Activated B cell treated with CpG ODN at 0.5 μM for 24 hours (primary cell): ENCODE measurements around the gene HINT3. TPM values are rescaled to one million over a fixed set of nuclear protein-coding genes. Genes with fewer than 3 reads are reported as not detected.

Source experiments
- ATAC-seq: fragments of 200-7000 bp; cut with Tn5 transposase; one replicate; pipeline ENCODE4 v1.10.0; 2021; ENCODE audit warnings: low read depth, mild to moderate bottlenecking, moderate library complexity
- CTCF ChIA-PET: fragments of 350-600 bp; sonication (Branson Sonifier 250); formaldehyde crosslinking; loops from one replicate; lab custom pipeline; 2021; ENCODE audit warnings: antibody characterized with exemption; lab: Charles Lee
- POLR2A ChIA-PET: fragments of 350-600 bp; sonication (Branson Sonifier 250); formaldehyde crosslinking; loops from one replicate; lab custom pipeline; 2021; ENCODE audit warnings: antibody characterized with exemption; lab: Charles Lee
- DNase-seq: peaks from one replicate; pipeline ENCODE4 v3.0.0; 2022
- H3K27ac Mint-ChIP-seq: one replicate; pipeline ENCODE4 v1.8.0; 2020; ENCODE audit warnings: mixed read lengths
- H3K27me3 Mint-ChIP-seq: one replicate; pipeline ENCODE4 v1.8.0; 2021; ENCODE audit warnings: mixed read lengths
- H3K36me3 Mint-ChIP-seq: one replicate; pipeline ENCODE4 v1.8.0; 2021; ENCODE audit warnings: low read depth, mixed read lengths
- H3K4me1 Mint-ChIP-seq: one replicate; pipeline ENCODE4 v1.8.0; 2021; ENCODE audit warnings: mixed read lengths
- H3K4me3 Mint-ChIP-seq: one replicate; pipeline ENCODE4 v1.8.0; 2020; ENCODE audit warnings: mild to moderate bottlenecking, mixed read lengths
- H3K9me3 Mint-ChIP-seq: one replicate; pipeline ENCODE4 v1.8.0; 2020; ENCODE audit warnings: mixed read lengths
- intact Hi-C: fragments of 100-400 bp; cut with micrococcal nuclease; formaldehyde crosslinking; loops from one replicate; pipeline ENCODE4 v1.15.1; 2024
- total RNA-seq: library from RNA; stranded (reverse); gene quantifications from 2 replicates; pipeline ENCODE4 v1.2.3, GENCODE V29; 2022
- TF ChIP-seq, protein P1 (sequence below): fragments of 200-600 bp; IDR thresholded peaks from one replicate; pipeline ENCODE4 v1.8.0; 2022; ENCODE audit warnings: antibody characterized with exemption, mild to moderate bottlenecking

The HINT3 gene
- total RNA-seq, 1 donor from 2014 or later, result 11.1 TPM

DNA sequence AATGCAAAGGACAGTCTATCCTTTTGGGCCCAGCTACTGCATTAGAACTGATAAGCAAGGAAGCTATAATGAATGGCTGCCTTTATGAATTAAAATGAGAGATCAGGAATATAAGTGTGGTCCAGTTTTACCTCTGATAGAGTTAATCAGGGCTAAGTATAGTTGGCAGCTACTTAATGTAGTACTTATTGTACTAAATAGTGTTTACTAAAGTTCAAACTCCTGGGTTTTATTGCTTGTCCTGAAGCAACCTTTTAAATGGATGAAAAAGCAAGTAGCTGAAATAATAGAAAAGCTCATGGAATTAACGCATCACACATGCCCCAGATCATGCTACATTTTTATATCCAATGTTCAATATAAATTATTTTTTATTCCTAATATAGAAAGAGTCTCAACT, 35.1 kb downstream of the HINT3 start:
- intact Hi-C loops, result loop anchor here (10.0 kb wide), 1 partner anchor 353 kb away; the partner anchor contains the start of gene CENPW
- peaks cover 17% of the 10 kb centered on the region for H3K4me1 Mint-ChIP-seq

DNA sequence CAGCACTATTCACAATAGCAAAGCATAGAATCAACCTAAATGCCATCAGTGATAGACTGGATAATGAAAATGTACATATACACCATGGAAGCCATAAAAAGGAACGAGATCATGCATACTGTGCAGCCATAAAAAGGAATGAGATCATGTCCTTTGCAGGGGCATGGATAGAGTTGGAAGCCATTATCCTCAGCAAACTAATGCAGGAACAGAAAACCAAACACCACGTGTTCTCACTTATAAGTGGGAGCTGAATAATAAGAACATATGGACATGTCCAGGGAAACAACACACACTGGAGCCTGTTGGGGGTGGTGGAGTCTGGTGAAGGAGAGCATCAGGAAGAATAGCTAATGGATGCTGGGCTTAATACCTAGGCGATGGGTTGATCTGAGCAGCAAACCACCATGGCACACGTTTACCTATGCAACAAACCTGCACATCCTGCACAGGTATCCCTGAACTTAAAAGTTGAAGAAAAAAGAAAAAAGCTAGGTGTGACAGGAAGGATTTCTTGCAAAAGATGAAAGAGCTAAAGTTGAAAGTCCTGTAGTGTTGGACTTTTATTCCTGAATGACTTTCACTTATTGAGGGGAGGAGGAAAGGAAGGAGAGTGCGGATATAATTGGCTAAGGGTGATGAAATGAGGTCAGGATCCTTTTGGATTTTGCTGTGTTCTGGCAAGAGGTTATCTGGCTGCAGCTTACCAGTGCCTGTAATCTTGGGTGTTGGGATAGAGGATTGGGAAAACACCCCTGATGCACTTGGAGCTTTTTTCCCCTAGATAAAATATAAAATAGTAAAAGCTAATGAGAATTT, 38.3 kb downstream of the HINT3 start:
- H3K27me3 Mint-ChIP-seq, result no peaks in the 10 kb centered on the region

More for the DNA sequence above, 35.1 kb downstream of the HINT3 start:
- Mint-ChIP-seq H3K4me3 (no peak overlapping the region), H3K36me3 (no peaks in the 10 kb centered on the region), H3K9me3 (no peaks in the 10 kb centered on the region), H3K27ac (no peak overlapping the region), H3K27me3 (no peaks in the 10 kb centered on the region)
- TF ChIP-seq, protein P1, sequence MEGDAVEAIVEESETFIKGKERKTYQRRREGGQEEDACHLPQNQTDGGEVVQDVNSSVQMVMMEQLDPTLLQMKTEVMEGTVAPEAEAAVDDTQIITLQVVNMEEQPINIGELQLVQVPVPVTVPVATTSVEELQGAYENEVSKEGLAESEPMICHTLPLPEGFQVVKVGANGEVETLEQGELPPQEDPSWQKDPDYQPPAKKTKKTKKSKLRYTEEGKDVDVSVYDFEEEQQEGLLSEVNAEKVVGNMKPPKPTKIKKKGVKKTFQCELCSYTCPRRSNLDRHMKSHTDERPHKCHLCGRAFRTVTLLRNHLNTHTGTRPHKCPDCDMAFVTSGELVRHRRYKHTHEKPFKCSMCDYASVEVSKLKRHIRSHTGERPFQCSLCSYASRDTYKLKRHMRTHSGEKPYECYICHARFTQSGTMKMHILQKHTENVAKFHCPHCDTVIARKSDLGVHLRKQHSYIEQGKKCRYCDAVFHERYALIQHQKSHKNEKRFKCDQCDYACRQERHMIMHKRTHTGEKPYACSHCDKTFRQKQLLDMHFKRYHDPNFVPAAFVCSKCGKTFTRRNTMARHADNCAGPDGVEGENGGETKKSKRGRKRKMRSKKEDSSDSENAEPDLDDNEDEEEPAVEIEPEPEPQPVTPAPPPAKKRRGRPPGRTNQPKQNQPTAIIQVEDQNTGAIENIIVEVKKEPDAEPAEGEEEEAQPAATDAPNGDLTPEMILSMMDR, result no peak
- ChIA-PET POLR2A (no interaction called here), CTCF (interaction anchor here (0.6 to 1.4 kb wide), 2 partner anchors 35 to 135 kb away, joined by 3 read pairs; no protein-coding TSS in a partner anchor)
- DNase-seq (no peak), ATAC-seq (no peak)

DNA sequence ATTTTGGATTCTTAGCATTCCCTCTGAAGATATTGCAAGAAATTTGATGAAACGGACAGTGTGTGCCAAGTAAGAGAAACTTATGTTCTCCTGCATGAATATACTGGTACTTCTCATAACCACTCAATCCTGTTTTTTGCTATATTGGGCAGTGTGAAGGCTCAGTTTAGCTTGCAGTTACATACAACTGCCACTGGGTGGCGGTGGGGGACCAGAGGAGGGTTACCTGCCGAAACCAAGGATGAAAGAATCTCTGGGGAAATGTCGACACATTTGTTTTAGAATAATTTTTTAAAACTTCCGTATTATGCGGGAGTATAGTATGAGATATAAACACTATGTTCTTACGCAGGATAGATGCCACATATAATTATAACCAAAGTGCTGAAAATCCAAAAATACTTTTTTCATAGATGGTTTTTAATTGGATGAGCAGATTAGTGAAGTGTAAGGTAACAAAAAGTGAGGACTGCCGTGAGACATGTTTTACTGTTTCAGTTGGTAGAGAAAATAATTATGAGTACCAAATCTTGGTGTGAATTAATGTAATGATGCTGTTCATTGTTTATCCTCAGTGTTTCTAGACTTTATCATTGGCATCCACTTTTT, 39.5 kb downstream of the HINT3 start:
- Mint-ChIP-seq H3K9me3 (no peaks in the 10 kb centered on the region), H3K27ac (no peak overlapping the region), H3K4me3 (peak overlapping the region; percentile 76), H3K27me3 (no peaks in the 10 kb centered on the region), H3K36me3 (peaks cover 31% of the 10 kb centered on the region), H3K4me1 (peaks cover 8% of the 10 kb centered on the region)
- intact Hi-C loops, result loop anchor here (1.0 to 10.0 kb wide), 7 partner anchors 175 to 1543 kb away; partner anchors contain the start of gene CENPW
- peak; percentile 100 for ATAC-seq
- POLR2A ChIA-PET, result interaction anchor here (1.3 to 2.4 kb wide), 2 partner anchors 9 to 215 kb away, joined by 6 to 14 read pairs; partner anchors contain the start of gene TRMT11
- CTCF ChIA-PET, result interaction anchor here (0.7 to 2.1 kb wide), 11 partner anchors 10 to 1295 kb away, joined by 3 to 18 read pairs (median 3); partner anchors contain the start of gene TRMT11
- DNase-seq, result peak; percentile 50
- TF ChIP-seq, protein P1, result peak; percentile 90

More for the DNA sequence above, 38.3 kb downstream of the HINT3 start:
- no peak overlapping the region for H3K4me3 Mint-ChIP-seq
- H3K27ac Mint-ChIP-seq, result no peak overlapping the region
- intact Hi-C loops, result loop anchor here (5.0 to 10.0 kb wide), 2 partner anchors 350 to 662 kb away; partner anchors contain the start of gene CENPW
- no peak for DNase-seq
- TF ChIP-seq, protein P1, result no peak
- peaks cover 9% of the 10 kb centered on the region for H3K4me1 Mint-ChIP-seq
- no peaks in the 10 kb centered on the region for H3K9me3 Mint-ChIP-seq
- ChIA-PET CTCF (interaction anchor here (0.9 to 2.1 kb wide), 7 partner anchors 8 to 1196 kb away, joined by 3 to 18 read pairs (median 4); partner anchors contain the start of gene TRMT11), POLR2A (interaction anchor here (2.4 kb wide), 1 partner anchor 8 kb away, joined by 14 read pairs; the partner anchor contains the start of gene TRMT11)
- no peak for ATAC-seq
- H3K36me3 Mint-ChIP-seq, result peaks cover 20% of the 10 kb centered on the region

DNA sequence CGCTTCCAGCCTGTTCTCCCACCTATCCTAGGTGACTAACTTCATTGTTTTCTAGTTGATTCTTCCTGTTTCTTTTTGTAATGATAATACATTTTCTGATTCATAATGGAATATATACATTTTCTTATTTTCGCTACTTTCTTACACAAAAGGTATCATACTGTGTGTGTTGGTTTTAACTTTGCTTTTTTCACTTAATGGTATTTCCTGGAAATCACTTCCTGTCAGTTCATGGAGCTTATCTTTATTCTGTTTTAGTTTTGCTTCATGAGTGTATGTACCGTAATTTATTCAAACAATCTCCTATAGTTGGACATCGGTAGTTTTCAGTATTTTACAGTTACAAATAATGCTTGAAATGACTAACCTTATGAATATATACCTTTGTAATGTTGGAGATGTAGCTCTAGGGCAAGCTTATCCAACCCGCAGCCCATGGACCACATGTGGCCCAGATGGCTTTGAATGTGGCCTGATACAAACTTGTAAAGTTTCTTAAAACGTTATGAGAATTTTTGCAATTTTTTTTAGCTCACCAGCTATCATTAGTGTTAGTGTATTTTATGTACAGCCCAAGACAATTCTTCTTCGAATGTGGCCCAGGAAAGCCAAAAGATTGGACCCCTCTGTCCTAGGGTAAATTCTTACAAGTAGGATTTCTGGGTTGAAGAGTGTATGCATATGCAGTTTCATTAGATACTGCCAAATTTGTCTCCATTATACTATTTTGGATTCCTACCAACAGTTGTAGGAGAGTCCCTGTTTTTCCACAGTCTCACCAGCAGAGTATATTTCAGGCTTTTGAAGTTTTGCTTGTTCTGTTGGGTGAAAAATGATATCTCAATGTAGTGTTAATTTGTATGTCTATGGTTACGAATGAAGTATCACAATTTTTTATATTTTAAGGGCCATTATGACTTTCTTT, 46.4 kb downstream of the HINT3 start:
- intact Hi-C loops, result no loop called here

More for the DNA sequence above, 46.4 kb downstream of the HINT3 start:
- DNase-seq (no peak), ATAC-seq (no peak)
- H3K36me3 Mint-ChIP-seq, result peaks cover 68% of the 10 kb centered on the region
- H3K27me3 Mint-ChIP-seq, result no peaks in the 10 kb centered on the region
- H3K27ac Mint-ChIP-seq, result no peak overlapping the region
- no peaks in the 10 kb centered on the region for H3K9me3 Mint-ChIP-seq
- ChIA-PET POLR2A (no interaction called here), CTCF (no interaction called here)
- H3K4me1 Mint-ChIP-seq, result no peaks in the 10 kb centered on the region
- TF ChIP-seq, protein P1, result no peak
- H3K4me3 Mint-ChIP-seq, result no peak overlapping the region
